HL-60 (cell line): ENCODE measurements around the gene CAMK2B.

Experiments
- DNase-seq, 2 experiments: peaks; one replicate each; pipeline ENCODE4 v3.0.0-alpha.2; 2010 to 2020; ENCODE audit warnings: low read depth in 1 of 2, low spot score in 1 of 2
- H3K27ac ChIP-seq: fragments of 250-450 bp; sonication (Bioruptor Pico); replicated peaks from 2 replicates; pipeline ENCODE4 v1.5.1; 2020; ENCODE audit warnings: mild to moderate bottlenecking, moderate library complexity
- H3K27me3 ChIP-seq: fragments of 250-450 bp; sonication (Bioruptor Pico); 2 replicates; pipeline ENCODE4 v1.5.1; 2021; ENCODE audit warnings: mild to moderate bottlenecking, moderate library complexity; ENCODE audit not compliant: insufficient read depth, poor library complexity, severe bottlenecking
- H3K4me3 ChIP-seq: replicated peaks from 2 replicates; pipeline ENCODE4 v1.5.1; 2011; ENCODE audit warnings: mild to moderate bottlenecking, control low read depth, low read length; ENCODE audit not compliant: insufficient read depth
- GABPA ChIP-seq: IDR thresholded peaks from 2 replicates; pipeline ENCODE4 v1.6.1; 2012; ENCODE audit warnings: low read depth
- POLR2AphosphoS5 ChIP-seq: IDR thresholded peaks from 2 replicates; pipeline ENCODE4 v1.6.1; 2012; ENCODE audit warnings: low read depth
- SPI1 ChIP-seq: IDR thresholded peaks from 2 replicates; pipeline ENCODE4 v1.6.1; 2012; ENCODE audit warnings: low read depth, mild to moderate bottlenecking, borderline replicate concordance
- TF ChIP-seq, protein P1 (sequence below): IDR thresholded peaks from 2 replicates; pipeline ENCODE4 v1.6.1; 2012; ENCODE audit warnings: low read depth; ENCODE audit not compliant: insufficient replicate concordance
- TF ChIP-seq, protein P2 (sequence below): IDR thresholded peaks from one replicate; pipeline ENCODE4 v1.5.1; 2011; ENCODE audit warnings: low read length, control low read depth, inconsistent platforms; ENCODE audit not compliant: insufficient read depth

CAMK2B gene

GRCh38 chr7:44213877-44214388 lies 111.5 kb downstream of the CAMK2B start:
- Histone ChIP-seq H3K27me3 (no peaks in the 10 kb centered on the region), H3K27ac (no peak overlapping the region), H3K4me3 (no peak overlapping the region)
- no peak for DNase-seq
- TF ChIP-seq POLR2AphosphoS5 (peak; percentile 4; the same call in 1 of the 2 replicates), GABPA (no peak)

DNA sequence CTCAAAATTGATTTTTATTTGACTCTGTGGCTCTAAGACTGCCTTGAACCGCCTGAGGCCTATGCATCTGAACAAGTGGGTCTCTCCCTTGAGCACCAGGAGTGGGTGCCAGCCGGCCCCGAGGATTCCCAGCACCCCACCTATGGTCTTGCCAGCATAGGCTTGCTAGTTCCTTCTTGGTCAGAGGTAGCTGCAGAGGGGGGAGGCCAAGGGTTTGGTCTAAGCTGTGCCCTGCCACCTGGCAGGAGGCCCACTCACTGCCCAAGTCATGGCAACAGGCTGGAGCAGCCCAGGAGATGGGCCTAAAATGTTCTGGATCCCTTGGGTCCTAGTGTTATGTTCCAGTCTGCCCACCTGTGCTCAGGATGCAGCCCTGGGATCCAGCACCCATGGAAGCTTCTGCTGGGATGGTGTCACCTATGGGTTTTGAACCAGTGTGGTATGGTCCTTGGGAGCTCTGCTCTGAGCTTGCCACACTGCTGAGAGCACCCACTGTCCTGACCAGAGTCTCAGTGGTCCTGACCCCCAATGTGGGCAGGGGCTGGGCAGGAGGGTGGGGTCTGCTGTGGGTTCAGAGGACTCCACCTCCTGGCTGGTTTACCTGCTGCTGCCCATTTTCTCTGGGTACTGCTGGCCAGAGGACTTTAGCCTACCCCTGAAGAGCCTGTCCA lies 112.1 kb downstream of the CAMK2B start:
- H3K27ac ChIP-seq = no peak overlapping the region
- DNase-seq = no peak
- TF ChIP-seq, protein P1, sequence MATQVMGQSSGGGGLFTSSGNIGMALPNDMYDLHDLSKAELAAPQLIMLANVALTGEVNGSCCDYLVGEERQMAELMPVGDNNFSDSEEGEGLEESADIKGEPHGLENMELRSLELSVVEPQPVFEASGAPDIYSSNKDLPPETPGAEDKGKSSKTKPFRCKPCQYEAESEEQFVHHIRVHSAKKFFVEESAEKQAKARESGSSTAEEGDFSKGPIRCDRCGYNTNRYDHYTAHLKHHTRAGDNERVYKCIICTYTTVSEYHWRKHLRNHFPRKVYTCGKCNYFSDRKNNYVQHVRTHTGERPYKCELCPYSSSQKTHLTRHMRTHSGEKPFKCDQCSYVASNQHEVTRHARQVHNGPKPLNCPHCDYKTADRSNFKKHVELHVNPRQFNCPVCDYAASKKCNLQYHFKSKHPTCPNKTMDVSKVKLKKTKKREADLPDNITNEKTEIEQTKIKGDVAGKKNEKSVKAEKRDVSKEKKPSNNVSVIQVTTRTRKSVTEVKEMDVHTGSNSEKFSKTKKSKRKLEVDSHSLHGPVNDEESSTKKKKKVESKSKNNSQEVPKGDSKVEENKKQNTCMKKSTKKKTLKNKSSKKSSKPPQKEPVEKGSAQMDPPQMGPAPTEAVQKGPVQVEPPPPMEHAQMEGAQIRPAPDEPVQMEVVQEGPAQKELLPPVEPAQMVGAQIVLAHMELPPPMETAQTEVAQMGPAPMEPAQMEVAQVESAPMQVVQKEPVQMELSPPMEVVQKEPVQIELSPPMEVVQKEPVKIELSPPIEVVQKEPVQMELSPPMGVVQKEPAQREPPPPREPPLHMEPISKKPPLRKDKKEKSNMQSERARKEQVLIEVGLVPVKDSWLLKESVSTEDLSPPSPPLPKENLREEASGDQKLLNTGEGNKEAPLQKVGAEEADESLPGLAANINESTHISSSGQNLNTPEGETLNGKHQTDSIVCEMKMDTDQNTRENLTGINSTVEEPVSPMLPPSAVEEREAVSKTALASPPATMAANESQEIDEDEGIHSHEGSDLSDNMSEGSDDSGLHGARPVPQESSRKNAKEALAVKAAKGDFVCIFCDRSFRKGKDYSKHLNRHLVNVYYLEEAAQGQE = no peak
- TF ChIP-seq GABPA (no peak), POLR2AphosphoS5 (peak; percentile 34; the same call in 1 of the 2 replicates), SPI1 (no peak)
- TF ChIP-seq, protein P2, sequence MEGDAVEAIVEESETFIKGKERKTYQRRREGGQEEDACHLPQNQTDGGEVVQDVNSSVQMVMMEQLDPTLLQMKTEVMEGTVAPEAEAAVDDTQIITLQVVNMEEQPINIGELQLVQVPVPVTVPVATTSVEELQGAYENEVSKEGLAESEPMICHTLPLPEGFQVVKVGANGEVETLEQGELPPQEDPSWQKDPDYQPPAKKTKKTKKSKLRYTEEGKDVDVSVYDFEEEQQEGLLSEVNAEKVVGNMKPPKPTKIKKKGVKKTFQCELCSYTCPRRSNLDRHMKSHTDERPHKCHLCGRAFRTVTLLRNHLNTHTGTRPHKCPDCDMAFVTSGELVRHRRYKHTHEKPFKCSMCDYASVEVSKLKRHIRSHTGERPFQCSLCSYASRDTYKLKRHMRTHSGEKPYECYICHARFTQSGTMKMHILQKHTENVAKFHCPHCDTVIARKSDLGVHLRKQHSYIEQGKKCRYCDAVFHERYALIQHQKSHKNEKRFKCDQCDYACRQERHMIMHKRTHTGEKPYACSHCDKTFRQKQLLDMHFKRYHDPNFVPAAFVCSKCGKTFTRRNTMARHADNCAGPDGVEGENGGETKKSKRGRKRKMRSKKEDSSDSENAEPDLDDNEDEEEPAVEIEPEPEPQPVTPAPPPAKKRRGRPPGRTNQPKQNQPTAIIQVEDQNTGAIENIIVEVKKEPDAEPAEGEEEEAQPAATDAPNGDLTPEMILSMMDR = no peak

DNA sequence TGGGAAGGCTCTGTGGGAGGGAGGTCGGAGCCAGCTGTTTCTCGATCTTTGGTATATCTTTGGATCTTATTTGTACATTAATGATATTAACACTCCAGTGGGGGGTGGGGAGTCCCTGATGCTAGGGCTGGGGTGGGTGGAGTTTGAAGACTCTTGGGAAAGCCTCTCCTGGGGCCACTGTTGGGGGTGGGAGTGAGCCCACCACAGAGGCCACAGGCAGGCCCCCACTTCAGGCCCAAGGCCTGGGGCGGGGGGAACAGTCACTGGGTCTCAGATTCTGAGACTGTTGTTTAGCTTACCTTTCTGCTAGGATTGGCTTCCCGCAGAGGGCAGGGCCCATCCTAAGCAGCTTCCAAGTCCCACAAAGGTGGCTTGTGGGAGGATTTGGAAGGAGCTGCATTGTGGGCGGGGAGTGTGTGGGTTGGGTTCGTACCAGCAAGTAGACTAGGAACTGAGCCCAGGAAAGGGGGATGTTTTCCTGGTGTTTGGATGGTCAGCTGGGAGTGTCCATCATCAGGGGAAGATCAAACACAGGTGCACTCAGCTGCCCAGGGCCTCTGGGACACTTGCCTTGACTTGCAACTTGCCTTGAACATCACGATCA lies 112.7 kb downstream of the CAMK2B start:
- H3K27me3 ChIP-seq = no peaks in the 10 kb centered on the region
- TF ChIP-seq, protein P2 = no peak
- TF ChIP-seq SPI1 (no peak), GABPA (no peak), POLR2AphosphoS5 (no peak)
- TF ChIP-seq, protein P1 = no peak
- no peak overlapping the region for H3K27ac ChIP-seq
- DNase-seq = no peak
- no peak overlapping the region for H3K4me3 ChIP-seq

More for the DNA sequence above, 112.1 kb downstream of the CAMK2B start:
- Histone ChIP-seq H3K27me3 (no peaks in the 10 kb centered on the region), H3K4me3 (no peak overlapping the region)

DNA sequence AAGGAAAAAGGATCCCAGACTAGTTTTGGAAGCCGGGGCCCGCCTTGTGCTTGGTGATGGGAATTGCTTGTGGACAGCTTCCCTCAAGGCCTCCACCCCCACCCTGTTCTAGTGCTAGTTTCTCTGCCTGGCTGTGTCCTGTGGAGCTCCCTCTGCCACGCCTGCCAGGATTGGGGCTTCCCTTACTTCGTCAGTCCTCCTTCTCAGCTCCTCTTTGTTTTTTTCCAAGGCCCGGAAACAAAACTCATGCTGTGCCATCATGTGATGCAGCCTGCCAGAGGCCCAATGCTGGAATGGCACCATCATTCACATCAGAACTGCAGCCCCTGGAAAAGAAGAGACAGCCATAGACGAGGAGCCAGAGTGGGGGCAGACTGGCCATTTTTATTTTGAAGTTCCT lies 113.4 kb downstream of the CAMK2B start:
- no peak overlapping the region for H3K4me3 ChIP-seq
- no peak for TF ChIP-seq POLR2AphosphoS5
- no peak for TF ChIP-seq GABPA
- TF ChIP-seq, protein P2 = no peak
- TF ChIP-seq, protein P1 = no peak
- no peak for TF ChIP-seq SPI1
- DNase-seq = no peak
- no peaks in the 10 kb centered on the region for H3K27me3 ChIP-seq
- H3K27ac ChIP-seq = no peak overlapping the region
